MM.1S (cell line): ENCODE data around the gene EIF3F.

ENCODE experiments used
- EZH2 ChIP-seq: fragments of 300-600 bp; sonication (generic); optimal IDR thresholded peaks from 2 replicates; pipeline ENCODE3; 2017; ENCODE audit warnings: low read depth, mild to moderate bottlenecking, antibody characterized with exemption, low read length, mixed read lengths
- EZH2phosphoT487 ChIP-seq: fragments of 300-600 bp; sonication (generic); IDR thresholded peaks from 2 replicates; pipeline ENCODE4 v1.6.1; 2018; ENCODE audit warnings: antibody characterized with exemption, low read length
- TF ChIP-seq, protein P1 (sequence below): fragments of 300-600 bp; sonication (generic); IDR thresholded peaks from 2 replicates; pipeline ENCODE4 v1.5.1; 2016; ENCODE audit warnings: antibody characterized with exemption, low read length, mixed read lengths

- TF ChIP-seq, protein P1, sequence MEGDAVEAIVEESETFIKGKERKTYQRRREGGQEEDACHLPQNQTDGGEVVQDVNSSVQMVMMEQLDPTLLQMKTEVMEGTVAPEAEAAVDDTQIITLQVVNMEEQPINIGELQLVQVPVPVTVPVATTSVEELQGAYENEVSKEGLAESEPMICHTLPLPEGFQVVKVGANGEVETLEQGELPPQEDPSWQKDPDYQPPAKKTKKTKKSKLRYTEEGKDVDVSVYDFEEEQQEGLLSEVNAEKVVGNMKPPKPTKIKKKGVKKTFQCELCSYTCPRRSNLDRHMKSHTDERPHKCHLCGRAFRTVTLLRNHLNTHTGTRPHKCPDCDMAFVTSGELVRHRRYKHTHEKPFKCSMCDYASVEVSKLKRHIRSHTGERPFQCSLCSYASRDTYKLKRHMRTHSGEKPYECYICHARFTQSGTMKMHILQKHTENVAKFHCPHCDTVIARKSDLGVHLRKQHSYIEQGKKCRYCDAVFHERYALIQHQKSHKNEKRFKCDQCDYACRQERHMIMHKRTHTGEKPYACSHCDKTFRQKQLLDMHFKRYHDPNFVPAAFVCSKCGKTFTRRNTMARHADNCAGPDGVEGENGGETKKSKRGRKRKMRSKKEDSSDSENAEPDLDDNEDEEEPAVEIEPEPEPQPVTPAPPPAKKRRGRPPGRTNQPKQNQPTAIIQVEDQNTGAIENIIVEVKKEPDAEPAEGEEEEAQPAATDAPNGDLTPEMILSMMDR, result no peak
- TF ChIP-seq EZH2 (no peak), EZH2phosphoT487 (no peak)
Measured at GRCh38 chr11:8049084-8049483, 61.9 kb downstream of the EIF3F start.
